ENCODE measurements around the gene SLC27A2.

The SLC27A2 gene

DNA sequence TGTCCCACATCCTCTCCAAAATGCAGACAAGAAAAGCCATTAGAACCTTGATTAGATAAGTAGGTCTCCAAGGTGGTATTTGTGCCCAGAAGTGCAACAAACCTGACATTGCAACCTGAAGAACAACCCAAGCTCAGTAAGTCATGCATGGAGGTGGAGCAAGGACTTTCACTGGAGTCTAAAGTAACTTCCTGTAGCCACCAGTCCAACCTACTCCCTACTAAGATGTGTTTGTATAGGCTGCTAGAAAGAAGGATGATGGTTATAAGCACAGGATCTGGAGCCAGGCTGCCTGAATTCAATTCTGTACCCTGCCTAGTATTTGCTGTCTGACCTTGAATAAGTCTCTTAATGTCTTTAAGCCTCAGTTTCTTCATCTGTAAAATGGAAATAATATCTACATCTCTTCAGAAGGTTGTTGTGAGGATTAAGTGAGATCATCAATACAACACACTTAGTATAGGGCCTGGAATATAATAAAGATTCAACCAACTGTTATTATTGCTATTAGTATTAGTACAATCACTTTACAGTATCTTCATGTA lies 51.3 kb downstream of the SLC27A2 start:
- no peak for DNase-seq (ENCODE audit: extremely low read depth in 1 of 2, low read depth in 1 of 2)

DNA sequence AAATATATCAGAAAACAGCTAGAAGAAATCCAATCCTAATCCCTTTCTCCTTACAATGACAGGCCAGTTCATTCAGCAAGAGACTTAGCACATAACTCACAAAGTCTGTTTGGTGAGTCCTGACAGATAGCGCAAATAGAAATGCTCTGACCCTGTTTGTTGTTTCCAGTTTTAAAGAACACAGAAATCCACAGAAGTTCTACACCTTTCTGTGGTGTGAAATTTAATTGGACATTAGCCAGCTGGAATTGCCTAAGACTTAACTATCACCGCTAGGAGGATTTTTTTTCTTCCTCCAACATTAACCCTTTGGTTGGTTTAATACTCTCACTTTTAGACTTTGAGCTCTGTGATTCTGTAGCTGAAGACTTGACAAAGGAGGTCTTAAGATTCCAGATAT lies 52.8 kb downstream of the SLC27A2 start:
- DNase-seq (ENCODE audit: extremely low read depth in 1 of 2, low read depth in 1 of 2), result no peak

DNA sequence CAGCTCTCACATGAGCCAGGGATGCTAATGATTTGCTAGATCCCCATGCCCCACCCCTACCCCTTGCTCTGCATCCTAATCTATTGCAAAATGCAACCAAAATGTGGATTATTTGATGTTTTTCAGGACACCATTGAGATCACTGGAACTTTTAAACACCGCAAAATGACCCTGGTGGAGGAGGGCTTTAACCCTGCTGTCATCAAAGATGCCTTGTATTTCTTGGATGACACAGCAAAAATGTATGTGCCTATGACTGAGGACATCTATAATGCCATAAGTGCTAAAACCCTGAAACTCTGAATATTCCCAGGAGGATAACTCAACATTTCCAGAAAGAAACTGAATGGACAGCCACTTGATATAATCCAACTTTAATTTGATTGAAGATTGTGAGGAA lies 53.8 kb downstream of the SLC27A2 start:
- no peak for DNase-seq (ENCODE audit: extremely low read depth in 1 of 2, low read depth in 1 of 2)

DNA sequence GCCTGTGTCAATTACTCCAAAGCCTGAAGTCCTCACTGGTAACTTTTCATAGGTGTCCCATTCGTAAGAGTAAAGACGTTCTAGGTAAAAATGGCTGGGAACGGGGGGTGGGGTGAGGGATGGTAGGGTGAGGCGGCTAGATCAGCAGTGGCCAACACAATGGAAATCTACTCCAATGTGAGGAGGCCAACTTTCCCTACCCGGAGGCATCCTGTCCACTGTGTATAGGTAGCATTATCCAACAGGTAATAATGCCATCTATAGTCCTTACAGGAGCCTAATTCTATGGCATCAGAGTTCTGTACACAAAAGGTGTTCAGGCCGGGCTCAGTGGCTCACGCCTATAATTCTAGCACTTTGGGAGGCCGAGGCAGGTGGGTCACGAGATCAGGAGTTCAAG lies 54.4 kb downstream of the SLC27A2 start:
- no peak for DNase-seq (ENCODE audit: extremely low read depth in 1 of 2, low read depth in 1 of 2)

DNA sequence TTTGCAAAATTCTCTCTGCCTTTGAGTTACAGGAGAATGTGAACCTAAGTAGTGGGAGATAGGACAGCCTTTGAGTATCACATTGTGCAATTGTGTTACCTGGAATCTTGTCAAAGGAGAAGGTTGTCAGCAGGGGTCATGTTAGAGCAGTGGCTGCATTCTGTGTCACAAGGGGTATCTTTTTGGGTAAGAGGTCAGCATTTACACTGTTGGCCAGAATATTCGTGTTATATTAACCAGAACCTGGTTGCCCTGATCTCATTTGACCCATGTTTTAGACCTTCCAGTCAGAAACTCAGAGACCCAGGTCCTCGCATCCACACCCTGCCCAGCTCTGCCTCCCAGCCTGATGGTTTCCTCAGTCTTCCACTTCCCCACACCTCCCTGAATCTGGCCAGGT lies 56.3 kb downstream of the SLC27A2 start:
- no peak for DNase-seq (ENCODE audit: extremely low read depth in 1 of 2, low read depth in 1 of 2)

DNA sequence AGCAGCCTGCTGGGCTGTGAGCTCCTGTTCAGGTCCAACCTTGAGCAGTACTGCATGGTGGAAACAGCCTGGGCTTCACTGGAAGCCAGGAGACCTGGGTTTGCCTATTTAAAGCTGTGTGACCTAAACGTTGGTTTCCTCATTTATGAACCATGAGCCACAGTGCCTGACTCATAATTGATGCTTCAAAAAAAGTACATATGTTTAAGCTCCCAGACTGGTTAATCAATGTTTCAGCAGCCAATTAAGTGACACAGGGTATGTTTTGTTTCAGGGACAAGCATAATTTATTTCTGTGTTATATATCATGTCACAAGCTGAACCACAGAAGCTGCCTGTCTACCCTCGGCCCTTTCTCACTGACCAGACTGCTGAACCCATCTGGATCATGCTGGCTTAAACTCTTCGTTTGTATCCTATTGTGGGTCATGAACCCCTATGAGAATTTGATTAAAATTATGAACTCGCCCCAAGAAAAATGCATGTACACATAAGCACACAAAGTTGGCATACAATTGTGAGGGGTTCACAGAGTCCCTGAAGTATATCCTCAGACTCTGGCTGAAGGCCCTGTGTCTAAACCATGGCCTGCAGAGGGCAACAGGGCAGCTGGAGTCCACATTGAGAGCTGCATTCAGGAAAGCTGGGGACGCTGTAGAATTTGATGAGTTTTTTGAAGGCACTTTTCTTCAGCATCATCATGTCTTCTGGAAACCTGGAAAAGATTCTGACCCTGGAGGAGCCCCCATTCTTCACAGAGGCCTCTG lies 59.9 kb downstream of the SLC27A2 start:
- no peak for DNase-seq (ENCODE audit: extremely low read depth in 1 of 2, low read depth in 1 of 2)

DNA sequence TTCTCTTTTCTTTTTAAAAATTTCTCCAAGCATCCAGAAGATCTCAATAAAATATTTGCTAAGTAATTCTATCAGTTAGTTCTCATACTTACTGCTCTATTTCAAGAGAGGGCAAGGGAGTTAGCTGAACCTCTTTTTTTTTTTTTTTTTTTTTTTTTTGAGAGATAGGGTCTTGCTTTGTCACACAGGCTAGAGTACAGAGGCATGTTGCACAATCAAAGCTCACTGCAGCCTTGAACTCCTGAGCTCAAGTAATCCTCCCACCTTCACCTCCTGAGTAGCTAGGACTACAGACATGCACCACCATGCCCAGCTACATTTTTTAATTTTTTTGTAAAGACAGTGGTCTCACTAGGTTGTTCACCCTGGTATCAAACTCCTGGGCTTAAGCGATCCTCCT lies 62.2 kb downstream of the SLC27A2 start:
- DNase-seq (ENCODE audit: extremely low read depth in 1 of 2, low read depth in 1 of 2), result no peak

DNA sequence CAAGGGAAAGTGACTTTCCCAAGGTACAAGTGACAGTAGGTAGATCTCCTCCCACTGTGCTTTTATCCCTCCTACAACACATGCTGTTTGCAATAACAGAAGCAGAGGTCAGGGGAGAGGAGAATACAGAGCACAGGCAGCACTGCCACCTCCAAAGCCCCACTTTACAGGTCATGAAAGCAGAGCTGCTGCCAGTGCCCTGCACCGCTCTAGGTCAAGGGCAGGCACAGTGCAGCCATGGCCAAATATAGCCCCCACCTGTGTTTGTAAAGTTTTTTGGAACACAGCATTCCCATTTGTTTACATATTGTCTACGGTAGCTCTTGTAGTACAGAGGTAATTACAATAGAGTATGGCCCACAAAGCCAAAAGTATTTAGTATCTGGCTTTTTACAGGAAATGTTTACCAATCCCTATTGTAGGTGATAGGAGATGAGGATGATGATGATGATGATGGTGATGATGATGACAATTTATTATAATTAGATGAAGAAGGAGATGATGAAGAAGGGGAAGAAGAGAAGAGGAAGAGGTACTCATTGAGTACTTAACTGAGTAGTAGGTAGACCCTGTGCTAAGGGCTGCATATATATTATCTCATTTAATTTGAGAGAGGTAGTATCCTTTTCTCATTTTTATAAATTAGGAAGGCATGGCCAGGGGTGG lies 63.1 kb downstream of the SLC27A2 start:
- no peak for DNase-seq (ENCODE audit: extremely low read depth in 1 of 2, low read depth in 1 of 2)

DNA sequence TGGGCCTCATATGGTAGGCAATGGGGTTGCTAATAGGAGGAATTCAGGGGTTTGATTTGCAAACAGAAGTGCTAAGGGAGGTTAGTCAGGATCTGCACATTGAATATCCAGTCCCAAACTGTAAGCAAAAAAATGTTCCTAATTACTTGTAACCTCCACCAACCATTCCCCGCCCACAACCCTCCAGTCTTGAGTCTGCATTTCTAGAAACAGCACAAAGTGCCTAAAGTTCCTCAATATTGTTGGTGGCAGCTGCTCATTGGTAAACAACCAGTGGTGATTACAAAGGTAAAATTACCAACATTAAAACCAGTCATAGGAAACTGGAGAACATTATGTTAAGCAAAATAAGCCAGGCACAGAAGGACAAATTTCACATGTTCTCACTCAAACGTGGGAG lies 64.6 kb downstream of the SLC27A2 start:
- DNase-seq (ENCODE audit: extremely low read depth in 1 of 2, low read depth in 1 of 2), result no peak

DNA sequence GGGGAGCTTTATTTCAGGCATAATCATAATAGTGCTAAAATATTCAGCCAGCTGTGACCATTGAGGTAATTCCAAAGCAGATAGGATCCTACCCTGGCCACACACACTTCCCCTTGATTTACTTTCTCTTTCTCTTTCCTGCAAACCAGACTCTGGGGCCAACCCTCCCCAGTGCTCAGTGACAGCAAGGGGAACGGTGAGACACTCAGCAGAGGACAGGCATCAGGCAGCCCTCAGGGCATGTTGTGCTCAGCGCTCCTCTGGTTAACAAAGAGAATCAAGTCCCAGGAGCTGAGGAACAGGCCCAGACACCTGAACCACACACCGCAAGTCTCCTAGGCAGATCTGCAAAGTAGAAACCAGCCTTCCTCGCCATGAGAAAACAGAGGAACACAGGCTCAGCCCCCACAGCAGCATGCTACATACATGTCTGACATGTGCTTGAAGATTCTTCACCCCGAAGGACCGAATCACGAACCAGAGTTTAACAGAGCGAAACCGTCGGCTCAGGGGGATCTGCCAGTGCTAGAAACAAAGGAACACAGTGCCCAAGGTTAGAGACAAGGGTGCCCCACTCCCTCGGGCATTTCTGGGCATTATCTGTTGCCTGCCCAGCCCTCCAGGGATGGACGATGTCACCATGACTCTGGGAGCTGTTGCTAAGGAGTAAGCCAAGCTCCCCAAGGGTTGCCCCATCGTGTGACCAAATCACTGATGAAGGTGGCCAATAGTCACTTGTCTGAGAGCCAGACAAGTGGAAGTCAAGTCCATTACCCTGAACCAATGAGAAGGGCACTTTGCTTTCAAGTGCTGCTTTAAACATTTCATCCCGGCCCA lies 66.0 kb downstream of the SLC27A2 start:
- no peak for DNase-seq (ENCODE audit: extremely low read depth in 1 of 2, low read depth in 1 of 2)

DNA sequence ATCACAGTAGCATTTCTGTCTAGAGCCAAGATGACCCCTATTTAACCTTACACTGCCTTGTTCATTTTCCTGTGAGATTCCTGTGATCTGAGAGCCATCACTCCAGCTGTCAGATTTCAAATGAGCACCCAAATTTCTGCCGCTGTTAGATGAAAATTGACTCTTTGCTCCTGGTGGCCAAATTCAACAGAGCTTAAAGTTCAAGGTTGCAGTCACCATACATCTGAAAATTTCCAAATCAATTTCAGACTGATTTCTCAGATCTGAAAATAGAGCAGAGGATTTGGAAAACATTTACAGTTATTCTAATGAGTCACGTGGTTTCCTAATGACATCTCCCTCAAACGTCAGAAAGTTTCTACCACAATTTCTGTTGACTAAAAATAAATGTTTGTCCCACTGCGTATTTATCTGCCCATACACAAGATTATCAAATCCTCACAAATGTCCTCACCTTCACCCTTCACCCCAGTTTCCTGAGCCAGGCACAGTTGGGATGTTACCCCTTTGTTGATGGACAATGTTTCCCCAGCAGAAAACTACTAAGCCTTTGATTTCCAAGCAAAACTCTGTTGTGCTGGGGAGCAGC lies 67.1 kb downstream of the SLC27A2 start:
- DNase-seq (ENCODE audit: extremely low read depth in 1 of 2, low read depth in 1 of 2), result no peak

DNA sequence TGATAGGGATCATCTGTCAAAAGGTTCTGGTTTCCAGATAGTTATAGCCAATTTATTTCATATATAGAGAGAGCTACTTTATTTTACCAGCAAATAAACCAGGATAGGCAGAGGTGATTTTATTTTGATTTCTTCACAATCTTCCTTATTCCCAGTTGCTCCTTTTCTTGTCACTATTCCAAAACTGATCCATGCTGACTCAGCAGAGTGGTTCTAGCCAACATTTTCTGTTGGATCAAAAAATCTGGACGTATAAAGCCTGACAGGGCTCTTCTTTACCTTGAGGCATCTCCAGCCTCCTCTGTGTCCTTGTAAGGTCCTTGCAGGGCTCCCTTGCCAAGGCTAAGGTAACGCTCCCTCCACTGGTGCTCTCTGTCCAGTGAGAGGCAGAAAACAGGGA lies 67.7 kb downstream of the SLC27A2 start:
- DNase-seq (ENCODE audit: extremely low read depth in 1 of 2, low read depth in 1 of 2), result no peak

DNA sequence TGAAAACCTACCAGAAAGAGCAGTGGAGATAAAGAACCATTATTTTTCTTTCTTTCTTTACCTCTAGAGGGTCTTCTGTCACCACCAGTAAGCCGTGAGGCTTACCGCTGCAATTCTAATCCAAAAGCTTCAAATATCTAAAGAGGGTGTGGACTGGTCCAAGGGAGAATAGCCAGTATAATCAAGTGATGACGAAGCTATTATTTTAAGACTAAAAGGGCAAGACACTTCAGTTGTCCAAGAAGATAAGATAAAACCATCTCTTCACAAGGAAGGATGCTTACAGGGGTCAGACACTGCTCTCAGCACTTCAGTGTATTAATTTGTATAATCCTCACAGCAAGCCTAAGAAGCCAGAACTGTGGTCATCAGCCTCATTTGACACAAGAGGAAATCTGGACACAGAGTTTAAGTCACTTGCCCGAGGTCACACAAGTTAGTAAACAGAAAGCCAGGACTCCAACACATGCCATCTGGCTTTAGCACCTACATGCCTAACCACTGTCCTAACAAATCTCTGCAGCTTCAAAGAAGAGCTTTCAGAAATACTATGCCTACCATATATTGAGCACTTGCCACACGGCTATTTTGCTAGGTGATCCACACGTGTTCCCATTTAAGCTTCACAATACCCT lies 68.9 kb downstream of the SLC27A2 start:
- DNase-seq (ENCODE audit: extremely low read depth in 1 of 2, low read depth in 1 of 2), result no peak

DNA sequence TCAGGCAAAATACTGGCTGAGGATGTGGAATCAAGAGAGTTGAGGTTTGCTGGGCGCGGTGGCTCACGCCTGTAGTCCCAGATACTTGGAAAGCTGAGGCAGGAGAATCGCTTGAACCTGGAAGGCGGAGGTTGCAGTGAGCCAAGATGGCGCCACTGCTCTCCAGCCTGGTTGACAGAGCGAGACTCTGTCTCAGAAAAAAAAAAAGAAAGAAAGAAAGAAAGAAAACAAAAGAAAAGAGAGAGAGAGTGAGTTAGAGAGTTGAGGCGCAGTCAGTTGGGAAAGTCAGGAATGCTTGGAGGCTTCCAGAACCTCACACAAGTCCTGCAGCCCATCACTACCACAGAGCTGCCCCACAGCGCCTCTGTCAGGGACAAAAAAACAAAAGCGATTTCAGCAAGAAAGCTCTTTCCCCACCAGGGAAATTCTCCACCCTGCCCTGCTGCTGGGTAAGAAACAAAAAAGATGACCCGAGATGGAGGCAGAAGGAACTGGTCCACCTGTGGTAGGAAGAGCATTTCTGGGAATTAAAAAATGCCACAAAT lies 69.7 kb downstream of the SLC27A2 start:
- no peak for DNase-seq (ENCODE audit: extremely low read depth in 1 of 2, low read depth in 1 of 2)

DNA sequence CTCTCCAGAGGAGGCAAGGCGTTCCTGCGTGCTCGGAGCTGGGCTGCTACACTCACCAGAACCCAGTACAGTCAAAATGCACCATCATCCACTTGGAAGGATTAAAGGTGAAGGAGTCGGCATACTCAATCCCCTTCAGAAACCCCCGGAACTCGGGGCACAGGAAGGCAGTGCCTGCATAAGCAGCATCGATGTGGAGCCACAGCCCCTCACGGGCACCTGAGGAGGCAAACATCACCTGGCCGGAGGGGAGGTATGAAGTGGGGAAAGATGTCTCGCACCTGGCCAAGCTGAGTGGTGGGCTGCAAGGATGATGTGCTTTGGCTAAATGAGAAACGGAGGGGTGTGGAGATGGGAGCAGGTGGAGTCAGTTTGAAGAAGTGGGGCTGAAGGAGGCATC lies 70.6 kb downstream of the SLC27A2 start:
- no peak for DNase-seq (ENCODE audit: extremely low read depth in 1 of 2, low read depth in 1 of 2)

DNA sequence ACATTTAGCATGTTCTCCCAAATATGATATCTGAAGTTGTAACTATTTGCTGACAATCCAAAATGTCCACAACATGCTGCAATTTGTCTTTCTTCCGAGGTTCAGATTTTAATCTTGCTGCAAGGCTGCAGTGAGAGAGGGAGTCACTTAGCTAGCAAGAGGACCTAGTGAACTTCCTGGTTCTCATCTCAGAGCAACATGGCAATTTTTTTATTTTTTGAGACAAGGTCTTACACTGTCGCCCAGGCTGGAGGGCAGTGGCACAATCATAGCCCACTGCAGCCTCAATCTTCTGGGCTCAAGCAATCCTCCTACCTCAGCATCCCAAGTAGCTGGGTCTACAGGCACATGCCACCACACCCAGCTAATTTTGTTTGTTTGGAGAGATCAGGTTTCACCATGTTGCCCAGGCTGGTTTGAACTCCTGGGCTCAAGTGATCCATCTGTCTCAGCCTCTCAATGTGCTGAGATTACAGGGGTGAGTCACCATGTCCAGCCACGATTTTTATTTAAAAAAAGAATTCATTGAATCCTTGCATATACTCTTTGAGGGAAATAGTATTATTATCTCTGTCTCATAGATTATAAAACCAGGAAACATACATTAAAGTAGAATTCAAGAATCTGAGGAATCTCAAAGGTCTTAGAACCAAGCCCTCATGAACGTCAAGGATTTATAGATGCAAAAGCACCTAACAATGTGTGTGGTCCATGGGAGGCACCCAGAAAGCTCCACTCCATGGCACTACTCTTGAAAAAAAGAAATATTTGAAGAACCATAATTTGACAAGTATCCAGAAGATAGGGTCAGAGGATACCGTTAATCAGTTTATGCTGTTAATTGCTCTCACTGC lies 74.4 kb downstream of the SLC27A2 start:
- DNase-seq (ENCODE audit: extremely low read depth in 1 of 2, low read depth in 1 of 2), result no peak

DNA sequence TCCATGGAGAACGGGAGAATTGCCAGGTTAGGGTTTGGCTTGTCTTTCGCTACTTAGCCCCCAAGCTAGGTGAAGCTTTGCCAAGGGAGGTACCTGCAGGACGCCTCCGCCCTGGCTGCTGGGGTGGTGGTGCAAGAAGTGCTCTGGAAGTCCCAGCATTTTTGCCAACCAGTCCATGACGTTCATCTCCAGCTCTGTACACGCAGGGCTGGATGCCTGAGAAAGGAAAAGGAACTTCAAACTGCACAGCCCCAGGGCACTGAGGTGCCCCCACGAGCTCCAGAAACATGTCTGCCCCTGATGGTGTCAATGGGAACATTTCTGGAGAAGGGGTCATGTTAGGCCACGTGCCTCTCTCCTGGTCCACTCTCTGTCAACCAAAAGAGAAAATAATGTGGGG lies 75.3 kb downstream of the SLC27A2 start:
- DNase-seq (ENCODE audit: extremely low read depth in 1 of 2, low read depth in 1 of 2), result no peak

DNA sequence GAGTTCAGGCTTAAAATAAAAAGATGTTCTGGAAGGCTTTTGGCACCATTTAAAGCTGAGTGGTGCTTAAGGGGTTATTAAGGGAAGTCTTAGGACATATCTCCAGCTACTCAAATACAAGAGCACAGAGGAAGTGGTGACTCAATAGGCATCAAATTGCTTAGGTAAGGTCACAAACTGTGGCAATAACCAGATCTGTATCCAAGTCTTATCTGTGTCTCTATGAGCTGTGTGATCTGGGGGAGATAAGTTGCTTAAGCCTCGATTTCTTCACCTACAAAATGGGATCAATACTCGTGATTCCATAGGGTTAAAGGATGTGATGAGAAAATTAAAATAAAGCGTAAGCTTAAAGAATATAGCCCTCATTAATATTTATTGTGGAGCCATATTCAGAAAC lies 75.9 kb downstream of the SLC27A2 start:
- DNase-seq (ENCODE audit: extremely low read depth in 1 of 2, low read depth in 1 of 2), result no peak

DNA sequence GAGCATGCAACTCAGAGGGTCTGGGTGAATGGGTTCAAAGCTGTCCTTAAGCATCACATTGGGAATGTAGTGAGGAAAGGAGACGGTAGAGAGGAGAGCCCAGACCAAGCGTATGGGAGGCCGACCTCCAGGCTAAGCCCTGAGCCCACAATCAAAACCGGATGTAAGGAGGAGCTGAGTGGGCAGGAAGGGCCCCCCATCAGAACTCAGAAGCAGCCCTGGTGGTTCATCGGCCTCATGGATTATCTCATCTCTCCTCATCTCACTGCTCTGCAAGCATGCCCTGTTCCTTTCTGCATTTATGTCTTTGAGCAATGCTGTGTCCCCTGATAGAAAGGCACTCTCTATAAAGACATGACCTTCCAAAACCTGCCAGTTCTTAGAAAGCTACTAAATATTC lies 77.3 kb downstream of the SLC27A2 start:
- DNase-seq (ENCODE audit: extremely low read depth in 1 of 2, low read depth in 1 of 2), result no peak
